Astrocyte of the spinal cord (primary cell): Measurements from ENCODE around the gene CCDC57.
A peak's percentile ranks its signal among the peaks of the same experiment; 100 is the strongest.

Source experiments
- DNase-seq: peaks from one replicate; pipeline ENCODE4 v3.0.0; 2011; ENCODE audit warnings: low read depth, low spot score
- H3K4me3 ChIP-seq: 2 replicates; pipeline ENCODE4 v1.5.1; 2011; ENCODE audit warnings: low read depth, mild to moderate bottlenecking, low read length, moderate library complexity
- CTCF ChIP-seq: IDR thresholded peaks from 2 replicates; pipeline ENCODE4 v1.5.1; 2012; ENCODE audit warnings: low read depth, mild to moderate bottlenecking, low read length, inconsistent platforms
- in situ Hi-C: cut with HindIII; loops from 2 replicates; pipeline ENCODE4 v1.10.0; 2017; ENCODE audit warnings: low sequenced_read_pairs

Gene CCDC57

DNA sequence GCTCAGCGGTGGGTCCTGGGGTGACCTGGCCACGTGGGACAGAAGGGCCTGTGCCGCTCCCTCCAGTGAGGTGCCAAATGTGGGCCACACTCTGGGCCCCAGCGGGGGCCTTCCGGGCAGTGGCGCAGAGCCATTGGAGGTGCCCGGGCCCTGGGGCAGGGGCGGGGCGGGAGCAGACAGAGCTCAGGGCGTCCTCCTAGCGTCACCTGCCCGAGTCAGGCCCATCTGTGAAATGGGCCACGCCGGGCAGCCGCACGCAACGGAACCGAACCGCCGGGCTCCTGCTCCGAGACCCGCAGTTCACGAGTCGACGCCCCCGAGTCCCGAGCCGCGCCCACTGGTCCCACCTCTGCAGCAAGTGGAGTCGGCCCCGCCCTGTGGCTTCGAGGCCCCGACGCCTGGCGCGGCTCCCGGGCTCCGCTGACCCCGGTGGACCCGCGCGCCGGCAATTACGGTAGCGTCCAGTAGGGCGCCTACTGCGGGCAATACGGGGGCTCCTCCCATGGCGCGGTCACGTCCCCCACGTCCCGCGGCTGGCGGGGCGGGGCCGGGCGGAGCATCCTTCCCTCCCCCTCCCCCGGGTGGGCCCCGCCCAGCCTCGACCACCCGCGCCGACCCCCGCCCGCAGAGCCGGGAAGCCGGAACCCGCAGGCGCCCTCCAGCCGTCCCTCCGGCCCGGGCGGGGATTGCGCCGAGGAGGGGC lies 18.1 kb upstream of the CCDC57 start:
- TF ChIP-seq CTCF: peak; percentile 43
- in situ Hi-C loops: no loop called here
- peak overlapping the region; percentile 80 for H3K4me3 ChIP-seq
- DNase-seq: peak; percentile 88

- H3K4me3 ChIP-seq: peak overlapping the region; percentile 80
- no peak for DNase-seq
- in situ Hi-C loops: no loop called here
- no peak for TF ChIP-seq CTCF
These were observed 17.3 kb upstream of the CCDC57 start for GRCh38 chr17:82229698-82230608.

DNA sequence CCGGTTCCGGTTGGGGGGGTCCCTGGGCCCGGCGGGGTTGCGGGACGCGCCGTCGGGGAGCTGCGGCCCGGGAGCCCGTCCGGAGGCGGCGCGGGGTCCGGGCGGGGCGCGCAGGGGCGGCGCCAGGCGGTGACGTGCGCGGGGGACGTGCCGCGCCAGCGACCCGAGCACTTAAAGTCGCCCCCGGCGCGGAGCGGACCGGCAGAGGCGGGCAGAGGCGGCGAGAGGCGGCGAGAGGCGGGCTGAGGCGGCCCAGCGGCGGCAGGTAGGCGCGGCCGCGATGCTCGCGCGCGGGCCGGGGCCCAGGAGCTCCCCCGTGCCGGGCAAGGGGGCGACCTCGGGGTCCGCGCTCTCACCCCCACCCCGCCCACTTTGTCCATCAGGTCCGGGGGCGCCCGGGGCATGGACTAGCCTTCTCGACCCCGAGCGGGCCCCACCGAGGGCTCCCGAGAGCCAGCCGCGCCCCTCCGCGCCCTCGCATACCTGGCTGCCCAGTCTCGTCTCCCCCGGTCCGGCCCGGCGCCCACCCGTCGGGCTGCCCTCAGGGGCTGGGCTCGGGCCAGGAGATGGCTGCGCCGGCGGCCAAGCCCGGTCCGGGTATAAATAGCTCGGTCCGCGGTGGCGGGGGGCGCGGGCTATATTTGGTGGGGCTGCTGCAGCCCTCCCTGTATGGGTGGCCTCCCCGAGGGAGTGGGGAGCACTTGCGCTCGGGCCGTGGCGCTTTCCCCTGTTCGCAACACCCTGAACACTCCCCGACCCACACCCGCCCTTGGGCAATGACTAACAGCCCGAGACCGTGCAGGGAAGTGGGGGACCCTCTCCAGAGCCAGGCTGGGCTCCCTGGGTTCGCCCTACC lies 16.4 kb upstream of the CCDC57 start, which contains the start of gene SLC16A3:
SLC16A3 (plus strand) TSS at position 201 of the 856 bp plus-strand sequence. CDS start 6,967 bp downstream, outside the sequence.
- TF ChIP-seq CTCF: no peak
- peak; percentile 63 for DNase-seq
- in situ Hi-C loops: no loop called here
- peak within 1 kb of the TSS; percentile 80 for H3K4me3 ChIP-seq

DNA sequence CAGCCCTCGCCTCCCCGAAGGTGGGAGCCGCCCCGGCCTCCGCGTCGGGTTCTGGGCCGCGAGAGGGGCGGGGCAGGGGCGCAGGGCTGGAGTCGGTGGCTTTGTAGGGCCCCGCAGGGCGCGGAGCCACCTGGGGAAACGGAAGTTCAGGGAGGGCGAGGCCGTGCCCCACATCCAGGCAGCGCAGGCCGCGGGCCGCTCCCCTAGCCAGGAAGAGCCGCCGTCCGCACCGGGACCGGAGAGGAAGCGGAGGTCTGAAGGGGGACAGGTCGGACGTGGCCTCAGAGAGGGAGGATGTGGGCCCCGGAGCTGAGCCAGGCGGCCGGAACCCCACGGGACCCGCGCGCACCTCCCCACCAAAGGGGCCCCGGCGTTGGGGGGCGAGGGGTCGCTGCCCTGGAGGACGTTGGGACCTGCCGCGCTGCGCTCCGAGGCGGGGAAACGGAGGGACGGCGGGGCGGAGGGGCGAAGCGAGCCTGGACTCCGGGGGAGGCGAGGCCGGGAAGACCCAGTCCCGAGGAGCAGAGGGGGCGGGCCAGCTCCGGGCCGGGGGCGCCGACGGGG lies 15.7 kb upstream of the CCDC57 start:
- no peak for DNase-seq
- TF ChIP-seq CTCF: no peak

DNA sequence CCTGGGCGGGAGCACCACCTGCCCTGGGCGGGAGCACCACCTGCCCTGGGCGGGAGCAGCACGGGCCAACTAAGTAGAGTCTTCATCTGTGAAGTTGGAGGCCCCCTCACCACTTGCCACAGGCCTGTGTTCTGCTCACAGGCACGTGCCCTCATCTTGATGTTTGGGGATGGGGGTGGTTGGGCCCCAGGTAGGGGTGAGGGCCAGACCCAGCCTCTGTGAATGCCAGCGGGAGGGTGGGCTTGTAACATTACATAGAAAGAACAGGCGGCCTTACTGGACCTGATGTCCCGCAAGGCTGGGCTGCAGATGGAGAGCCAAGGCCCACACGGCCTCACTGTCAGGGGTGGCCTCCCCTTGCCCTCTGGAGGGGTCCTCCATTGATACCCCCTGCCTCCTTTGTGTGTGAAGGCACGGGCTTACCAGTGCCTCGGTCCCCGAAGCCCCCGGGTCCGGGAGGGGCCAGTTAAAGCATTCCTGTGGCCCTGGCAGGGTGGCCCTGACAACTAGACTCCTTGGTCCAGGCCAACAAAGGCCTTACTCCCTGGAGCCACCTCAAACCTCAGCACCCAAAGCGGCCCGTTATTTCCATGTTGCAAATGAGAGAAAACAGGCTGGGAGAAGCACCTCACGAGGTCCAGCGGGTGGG lies 15.1 kb upstream of the CCDC57 start:
- in situ Hi-C loops: no loop called here
- no peak for DNase-seq
- no peak for TF ChIP-seq CTCF
- peak overlapping the region; percentile 38 for H3K4me3 ChIP-seq

More for the DNA sequence above, 15.7 kb upstream of the CCDC57 start:
- H3K4me3 ChIP-seq: peak overlapping the region; percentile 38
- in situ Hi-C loops: no loop called here
